DMS79 treated with DMSO at 0.1 percent for 48 hours (cell line): ENCODE measurements around the gene RUBCNL.
"Not testable (repeated sequence)": the region's sequence is repeated elsewhere in the genome, so short reads cannot be mapped to it uniquely, and the experiment has no call there.

Source experiments
- DNase-seq: peaks from one replicate; lab custom pipeline; 2025; lab: John Stamatoyannopoulos, UW

The RUBCNL gene

DNA sequence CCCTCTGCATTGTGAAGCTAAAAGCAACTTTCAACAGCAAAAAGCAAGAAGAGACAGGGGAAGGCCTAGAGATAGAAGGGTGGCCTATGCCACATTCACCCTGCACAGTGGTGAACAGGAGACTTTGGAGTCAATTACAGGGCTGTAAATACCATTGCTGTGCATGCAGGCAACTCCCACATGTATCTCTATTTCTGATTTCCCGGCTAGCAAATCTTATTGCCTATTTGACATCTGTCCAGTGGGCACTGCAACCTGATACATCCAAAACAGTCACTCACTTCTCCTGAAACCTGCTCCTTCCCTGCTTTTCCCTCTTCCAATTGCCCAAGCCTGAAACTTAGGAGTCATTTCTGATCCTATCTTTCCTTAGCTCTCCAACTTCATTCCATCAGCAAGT, 13.4 kb downstream of the RUBCNL start:
- no peak for DNase-seq

DNA sequence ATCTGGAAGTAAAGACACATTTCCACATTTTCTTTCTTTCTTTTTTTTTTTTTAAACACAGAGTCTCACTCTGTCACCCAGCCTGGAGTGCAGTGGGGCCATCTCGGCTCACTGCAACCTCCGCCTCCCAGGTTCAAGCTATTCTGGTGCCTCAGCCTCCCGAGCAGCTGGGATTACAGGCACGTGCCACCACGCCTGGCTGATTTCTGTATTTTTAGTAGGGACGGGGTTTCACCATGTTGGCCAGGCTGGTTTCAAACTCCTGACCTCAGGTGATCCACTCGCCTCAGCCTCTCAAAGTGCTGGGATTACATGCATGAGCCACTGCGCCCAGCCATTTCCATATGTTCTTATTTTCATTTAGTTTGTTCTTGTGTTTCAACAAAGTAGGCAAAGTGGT, 14.1 kb downstream of the RUBCNL start:
- DNase-seq: not testable (repeated sequence)

DNA sequence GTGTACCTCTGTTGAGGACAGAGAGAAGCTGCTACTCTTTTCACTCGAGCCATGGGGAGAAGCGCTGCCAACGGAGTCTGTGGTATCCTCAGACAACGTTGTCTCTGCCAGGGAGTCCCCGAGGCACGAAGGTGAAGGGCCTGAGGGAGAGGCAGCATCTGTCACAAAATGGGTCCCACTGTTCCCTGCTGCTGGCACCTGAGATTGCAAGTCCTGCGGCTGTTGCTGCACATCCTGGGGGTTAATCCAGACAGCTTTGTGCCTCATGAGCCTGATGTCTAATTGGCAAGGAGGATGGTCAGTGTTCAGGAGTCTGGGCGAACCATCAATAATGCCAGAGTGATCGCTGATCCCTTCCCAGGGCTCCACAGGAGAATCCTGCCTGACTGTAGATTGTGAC, 15.0 kb downstream of the RUBCNL start:
- DNase-seq: no peak

DNA sequence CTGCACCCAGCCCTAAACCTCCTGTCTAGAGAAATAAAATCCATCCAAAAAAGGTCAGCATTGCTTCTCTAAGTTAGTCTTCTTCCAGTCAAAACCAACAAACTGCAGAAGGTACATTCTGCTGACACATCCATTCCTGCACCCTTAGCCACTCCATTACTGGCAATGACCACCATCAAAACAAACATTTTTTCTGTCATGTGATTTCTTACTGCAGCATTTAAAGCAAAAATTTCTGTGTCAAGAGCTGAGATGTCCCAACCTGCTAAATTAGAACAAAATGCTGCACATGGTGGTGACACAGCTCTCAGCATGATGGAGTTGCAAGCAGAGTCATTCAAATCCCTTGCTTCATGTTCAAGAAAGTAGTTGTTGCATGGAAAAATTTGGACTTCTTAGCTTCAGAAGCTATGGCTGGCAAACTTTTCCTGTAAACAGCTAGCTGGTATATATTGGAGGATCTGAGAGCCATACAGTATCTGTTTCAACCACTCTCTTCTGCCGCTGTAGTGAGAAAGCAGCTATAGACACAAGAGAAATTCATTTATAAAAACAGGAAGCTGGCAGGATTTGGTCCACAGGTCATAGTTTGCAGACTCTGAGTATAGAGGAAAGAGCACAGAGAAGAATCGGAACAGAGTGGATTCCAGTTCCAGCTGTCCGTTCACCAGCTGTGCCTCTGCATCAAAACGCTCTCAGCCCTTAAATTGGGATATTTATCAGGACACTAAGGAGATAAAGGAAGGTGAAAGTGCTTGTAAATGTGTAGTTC, 17.4 kb downstream of the RUBCNL start:
- no peak for DNase-seq

DNA sequence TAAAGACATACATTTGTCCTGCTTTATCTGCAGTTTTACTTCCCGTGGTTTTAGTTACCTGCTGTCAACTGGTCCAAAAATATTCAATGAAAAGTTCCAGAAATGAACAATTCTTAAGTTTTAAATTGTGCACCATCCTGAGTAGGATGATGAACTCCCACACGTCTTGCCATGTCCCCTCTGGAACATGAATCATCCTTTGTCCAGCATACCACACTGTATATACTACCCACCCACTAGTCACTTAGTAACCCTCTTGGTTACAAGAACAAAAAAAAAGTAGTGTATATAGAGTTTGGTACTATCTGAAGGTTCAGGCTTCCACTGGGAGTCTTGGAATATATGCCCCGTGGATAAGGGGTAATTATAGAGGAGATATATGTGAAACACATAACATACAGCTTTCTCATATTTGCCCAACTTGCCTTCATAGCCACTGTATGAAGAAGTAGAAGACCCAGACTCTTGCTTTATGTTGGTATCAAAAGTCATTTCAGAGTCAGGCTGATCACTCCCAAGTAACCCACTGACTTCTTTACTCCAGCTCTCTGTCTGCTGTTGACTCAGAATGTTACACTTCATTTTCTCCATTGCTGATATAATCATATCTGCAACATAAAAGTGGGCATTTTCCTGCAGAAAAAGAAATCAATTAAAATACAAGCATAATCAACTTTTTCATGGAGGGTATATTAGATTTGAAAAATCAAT, 19.3 kb downstream of the RUBCNL start:
- DNase-seq: no peak

DNA sequence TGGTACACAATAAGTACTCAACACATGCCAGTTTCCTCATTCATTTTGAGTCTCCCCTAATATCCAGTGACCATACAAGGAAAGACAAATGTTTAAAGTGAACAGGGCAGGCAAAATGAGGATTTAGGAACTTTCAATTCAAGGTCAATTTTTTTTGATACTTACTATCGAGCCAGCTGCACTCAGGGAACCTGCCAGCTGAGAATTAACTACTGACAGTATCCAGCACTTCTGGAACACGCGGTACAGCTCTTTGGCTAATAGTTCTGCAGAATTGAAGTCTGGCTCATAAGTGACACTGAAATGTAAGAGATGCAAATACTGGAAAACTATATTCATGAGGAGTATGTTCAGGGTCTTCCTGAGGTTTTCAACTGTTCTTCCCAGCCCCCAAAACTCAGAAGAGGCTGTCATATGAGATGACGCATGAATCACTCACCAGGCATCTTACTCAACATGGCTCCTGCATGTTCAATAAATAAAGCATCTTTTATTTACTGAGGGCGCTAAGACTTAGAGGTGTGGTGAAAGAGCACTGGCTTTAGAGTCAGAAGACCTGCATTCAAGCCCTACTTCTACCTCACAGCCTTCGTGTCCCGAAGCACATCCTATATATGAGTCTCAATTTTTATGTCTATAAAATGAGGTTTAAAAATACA, 25.6 kb downstream of the RUBCNL start:
- DNase-seq: no peak

DNA sequence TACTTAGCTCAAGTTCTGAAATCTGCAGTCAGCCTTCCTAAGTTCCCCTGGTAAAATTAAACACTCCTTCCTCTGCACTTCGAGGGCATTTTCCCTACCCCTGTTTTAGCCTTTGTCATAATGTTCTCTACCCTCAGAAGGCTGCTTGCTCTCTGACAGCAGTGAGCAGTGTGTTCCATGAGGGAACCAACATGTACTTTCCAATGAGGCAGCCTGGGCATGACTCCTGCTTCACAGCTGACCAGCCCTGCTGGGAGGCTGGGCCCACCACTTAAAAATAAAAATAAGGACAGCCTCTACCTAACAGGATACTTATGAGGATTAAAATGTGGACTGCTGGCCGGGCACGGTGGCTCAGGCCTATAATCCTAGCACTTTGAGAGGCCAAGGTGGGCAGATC, 26.4 kb downstream of the RUBCNL start:
- no peak for DNase-seq

DNA sequence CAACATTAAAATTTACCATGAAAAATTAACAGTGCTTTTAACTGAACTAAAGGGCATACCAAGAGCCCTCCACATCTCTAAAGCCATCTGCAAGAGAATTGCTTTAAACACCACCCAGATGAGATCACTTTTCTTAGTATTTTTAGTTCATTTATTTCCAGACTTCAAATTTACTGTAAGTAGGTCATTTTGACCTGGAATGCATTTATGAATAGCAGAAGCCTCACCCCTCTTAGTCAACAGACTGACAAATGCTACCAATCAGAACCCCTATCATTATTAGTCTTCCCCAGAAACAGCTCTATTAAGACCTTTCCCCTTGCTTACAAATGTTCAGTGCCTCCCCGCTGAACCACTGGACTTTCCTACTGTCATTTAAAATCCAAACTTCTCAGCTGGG, 27.3 kb downstream of the RUBCNL start:
- DNase-seq: no peak

DNA sequence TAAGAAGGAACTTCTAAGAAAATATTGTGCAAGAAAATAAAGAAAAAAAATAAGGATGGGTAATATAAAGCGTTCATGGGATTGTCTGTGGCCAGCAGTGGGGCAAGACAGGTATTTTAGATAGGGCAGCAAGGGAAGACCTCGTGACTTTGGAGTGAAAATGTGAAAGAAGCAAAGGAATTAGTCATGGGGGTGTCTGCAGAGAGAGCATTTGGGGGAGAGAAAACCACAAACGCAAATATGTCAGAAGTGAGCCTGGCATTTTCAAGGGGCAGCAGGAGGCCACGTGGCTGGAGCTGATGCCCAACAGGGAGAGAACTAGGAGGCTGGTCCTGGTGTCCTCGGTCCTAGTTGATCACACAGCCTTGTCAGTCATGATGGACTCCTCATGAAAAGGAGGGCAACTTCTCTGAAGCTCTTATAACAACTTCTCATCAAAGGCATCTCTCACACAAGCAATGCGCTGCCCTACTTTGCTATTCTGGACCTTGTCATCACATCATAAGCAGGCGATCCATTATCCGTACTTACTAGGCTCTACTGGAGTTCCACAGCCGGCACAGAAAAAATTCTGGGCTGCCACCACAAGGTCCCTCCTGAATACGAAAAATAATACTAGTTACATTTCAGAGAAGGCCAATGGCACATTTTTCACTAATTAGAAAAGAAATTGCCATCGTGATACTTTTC, 31.0 kb downstream of the RUBCNL start:
- DNase-seq: no peak

DNA sequence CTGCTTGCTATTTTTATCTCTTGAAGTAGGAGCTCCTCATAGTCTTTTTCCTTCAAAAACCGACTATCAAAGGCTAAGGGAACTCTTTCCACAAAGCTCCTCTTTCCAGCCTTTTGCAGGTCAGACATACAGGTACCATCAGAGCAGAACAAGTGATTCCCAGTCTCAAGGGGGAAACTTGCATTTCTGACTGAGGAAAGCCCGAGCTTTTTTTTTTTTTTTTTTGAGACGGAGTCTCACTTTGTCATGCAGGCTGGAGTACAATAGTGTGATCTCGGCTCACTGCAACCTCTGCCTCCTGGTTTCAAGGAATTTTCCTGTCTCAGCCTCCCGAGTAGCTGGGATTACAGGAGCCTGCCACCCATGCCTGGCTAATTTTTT, 32.0 kb downstream of the RUBCNL start:
- no peak for DNase-seq

DNA sequence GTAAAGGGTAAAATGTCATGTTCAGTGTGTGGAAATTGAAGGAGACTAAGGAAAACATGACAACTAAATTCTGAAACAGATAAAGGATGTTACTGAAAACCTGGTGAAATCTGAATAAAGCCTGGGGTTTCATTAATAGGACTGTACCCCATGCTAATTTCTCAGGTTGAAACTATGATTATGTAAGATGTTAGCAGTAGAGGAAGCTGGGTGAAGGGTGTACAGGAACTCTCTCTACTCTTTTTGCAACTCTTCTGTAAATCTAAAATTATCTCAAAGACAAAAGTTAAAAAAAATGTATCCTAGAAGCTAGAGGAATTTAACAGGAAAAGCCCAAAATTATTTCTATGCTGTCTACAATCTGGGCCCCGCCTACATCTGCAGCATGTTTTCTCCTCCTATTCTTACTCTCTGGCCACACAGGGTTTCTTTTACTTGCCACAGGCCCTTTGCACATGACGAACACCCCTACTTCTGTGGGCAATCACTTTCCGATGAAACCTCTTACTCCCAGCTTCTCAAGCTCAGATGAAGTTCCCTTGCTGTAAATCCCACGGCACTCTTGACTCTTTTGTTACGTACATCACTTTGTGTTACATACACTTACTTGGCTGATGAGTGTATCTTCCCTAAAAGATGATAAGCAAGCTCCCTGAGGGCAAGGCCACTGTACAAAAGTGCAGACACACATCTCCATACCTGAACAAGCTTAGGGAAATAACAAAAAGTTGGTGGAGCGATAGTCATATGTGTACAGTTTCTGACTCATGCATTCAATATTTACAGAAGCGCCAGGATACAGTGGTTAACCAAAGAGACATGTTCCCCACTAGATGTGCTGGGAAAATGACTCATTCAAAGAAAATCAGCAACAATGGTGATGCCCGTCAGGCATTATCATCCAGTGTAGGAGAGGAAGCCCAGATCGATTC, 32.6 kb downstream of the RUBCNL start:
- DNase-seq: no peak

DNA sequence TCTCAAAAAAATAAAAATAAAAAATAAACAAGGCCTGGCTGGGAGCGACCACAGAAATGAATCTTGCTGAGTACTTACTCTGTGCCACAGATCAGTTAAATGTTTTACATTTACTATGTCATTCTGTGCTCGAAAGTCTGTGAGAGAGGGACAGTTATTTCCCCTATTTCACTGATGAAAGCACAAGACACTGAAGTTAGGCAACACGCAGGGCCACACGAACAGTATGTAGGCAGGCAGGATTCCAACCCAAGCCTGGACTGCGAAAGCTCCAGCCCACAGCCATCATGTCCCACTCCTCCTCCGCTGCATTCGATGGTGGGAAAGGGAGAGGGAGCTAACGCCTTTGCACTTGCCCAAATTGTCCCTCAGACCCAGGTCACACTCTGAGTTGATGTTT, 34.2 kb downstream of the RUBCNL start:
- DNase-seq: no peak

DNA sequence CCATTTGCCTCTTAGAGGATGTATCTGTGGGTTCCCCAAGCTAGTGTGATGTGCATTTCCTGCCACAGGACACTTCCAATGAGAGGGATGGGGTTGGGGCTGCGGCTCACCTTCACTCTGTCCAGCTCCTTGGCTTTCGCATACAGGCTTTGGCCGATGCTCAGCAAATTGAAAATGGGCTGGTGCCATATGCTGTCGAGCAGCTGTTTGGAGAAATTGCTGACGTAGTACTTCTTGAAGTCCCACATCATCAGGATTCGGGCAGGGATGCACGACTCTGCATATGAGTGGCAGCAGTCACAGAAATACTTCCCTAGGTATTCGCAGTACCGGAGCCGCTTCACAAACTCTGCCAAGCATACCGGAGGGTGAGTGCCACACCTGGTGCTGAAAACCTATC, 37.0 kb downstream of the RUBCNL start:
- DNase-seq: no peak

DNA sequence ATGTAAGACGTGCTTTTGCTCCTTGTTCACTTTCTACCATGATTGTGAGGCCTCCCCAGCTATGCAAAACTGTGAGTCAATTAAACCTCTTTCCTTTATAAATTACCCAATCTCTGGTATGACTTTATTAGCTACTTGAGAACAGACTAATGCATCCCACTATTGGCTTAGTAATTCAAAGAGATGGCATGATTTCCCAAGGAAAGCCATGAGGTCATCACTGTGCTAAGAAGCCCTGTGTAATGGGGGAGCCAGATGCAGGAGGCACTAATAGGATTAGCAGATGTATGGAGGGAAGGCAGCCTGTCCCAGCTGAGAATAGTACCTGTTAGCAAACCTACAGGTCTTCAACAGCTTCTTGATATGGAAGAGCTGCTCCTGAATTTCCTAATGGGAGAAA, 38.1 kb downstream of the RUBCNL start:
- no peak for DNase-seq

DNA sequence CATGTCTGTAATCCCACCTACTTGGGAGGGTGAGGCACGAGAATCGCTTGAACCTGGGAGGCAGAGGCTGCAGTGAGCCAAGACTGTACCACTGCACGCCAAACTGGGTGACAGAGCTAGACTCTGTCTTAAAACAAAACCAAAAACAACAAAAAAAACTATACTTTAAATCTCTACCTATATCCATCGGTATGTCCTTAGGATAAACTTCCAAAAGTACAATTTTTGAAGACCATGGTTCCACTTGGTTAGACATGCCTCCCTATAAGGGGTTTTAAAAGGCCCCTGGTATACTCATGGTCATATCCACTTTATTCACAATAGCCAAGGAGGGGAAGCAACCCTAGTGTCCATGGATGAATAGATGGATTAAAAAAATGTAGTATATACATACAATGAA, 39.8 kb downstream of the RUBCNL start:
- DNase-seq: no peak

DNA sequence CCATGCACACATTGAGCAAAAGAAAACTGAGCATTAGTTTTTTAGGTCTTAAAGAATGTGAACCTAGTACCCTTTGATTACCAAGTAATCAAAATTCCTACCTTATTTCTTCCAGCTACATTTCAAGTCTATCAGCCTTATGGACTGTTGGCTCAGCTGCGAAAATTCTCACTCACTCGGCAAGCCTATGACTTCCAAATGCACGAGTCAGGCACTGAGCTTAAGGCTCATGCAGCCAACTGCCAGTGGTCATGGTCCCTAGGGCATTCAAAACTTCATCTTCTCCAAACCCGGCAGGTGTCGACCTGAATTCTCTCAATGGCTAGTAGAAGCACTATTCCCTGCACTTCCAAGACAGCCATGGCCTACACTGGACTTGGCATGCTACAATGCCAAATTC, 41.2 kb downstream of the RUBCNL start:
- DNase-seq: peak; percentile 17

DNA sequence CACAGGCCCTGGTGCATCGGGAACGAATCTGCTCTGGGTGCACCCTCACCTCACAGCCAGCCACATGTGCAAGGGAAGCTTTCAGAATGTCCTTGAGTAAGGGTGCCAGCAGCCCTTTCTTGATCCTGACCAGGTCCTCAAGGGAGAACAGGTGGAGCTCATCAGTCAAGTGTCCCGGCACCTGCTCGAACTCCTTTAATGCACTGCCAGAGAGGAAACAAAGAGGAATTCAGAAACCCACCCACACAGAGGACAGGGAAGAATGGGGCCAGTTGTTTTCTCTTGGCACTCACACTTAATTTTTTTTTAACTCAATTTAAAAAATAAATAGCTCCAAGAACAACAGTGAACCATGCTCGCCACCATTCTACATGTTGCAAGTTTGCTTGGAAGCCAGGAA, 41.7 kb downstream of the RUBCNL start:
- peak; percentile 67 for DNase-seq

DNA sequence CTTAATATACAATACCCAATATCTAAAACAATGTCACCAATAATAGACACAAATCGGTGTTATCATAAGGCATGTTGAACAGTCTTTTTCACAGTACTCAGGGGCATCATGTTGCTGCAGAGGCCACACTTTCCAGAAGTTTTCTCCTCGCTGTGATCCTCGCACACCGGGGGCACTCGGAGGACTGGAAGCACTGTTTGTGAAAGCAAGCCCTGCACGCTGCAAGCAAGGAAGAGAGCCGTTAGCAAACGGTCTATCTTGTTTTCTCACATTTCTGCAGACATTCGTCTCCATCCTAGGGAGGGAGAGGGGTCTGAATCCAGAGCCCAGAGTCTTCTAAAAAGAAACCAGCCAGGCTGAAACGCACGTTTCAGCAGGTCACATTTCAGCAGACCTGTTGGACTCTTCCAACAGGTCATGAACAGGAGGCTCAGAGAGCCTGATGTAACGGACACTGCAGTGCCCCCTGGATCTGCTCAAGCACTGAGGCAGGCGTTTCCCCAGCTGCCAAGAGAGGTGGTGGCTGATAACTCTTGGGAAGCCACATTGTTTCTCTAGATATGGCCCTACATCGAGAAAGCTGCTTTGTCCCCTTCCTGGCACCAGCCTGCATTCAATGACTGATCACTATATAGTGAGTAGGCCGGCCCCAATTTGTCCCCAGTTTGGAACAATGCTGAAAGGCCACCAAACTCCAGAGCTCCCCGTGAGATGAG, 43.6 kb downstream of the RUBCNL start:
- no peak for DNase-seq

DNA sequence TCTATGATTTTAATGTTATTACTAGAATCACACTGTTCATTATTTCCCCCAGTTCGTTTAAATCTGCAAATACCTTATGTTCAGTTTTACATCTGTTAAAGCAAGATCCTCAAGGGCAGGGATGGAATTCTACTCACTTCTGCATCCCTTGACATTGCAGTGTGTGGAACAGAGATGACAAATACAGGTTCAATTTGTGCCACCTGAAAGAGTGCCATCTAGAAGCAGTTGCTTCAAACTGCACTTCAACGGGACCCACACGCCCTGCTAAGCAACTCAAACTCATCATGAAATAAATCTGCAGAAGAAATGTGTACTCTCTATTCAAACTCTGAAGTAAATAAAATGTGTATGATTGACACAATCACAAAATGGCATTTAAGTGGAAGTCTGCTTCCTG, 44.5 kb downstream of the RUBCNL start:
- no peak for DNase-seq

DNA sequence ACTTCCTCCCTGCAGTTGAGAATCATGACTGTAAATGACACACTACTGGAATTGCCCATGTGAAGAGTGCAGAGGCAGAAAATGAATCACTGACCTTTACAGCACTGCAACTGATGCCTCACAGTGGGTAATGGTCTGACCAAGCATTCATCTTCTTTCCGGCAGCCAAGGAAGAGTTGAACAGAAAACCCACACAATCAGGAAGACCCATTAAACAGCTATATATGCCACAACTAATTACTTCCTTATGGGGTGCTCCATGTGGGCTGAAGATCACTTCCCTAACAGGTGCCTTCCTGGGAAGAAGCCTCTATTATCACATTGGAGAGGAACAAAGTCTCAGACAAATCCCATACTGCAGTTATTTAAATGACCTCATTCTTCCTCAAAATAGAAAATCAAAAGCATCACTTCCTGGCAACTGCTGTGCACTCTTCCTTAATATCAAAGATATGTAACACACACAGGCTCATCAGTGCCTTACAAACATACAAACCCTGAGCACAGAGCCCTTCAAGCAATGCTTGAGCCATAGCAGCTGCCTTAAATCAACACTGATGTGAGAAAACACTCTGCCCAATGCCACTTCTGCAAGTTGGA, 45.8 kb downstream of the RUBCNL start:
- DNase-seq: peak; percentile 19
